GM23338 (cell line): ENCODE results near the gene FRMD4A. TPM values are rescaled to one million over a fixed set of nuclear protein-coding genes. Genes with fewer than 3 reads are reported as not detected.

Experiments
- ATAC-seq: fragments of 200-7000 bp; cut with Tn5 transposase; 3 replicates; pipeline ENCODE4 v1.9.1; 2020
- DNase-seq: peaks from one replicate; pipeline ENCODE4 v3.0.0-alpha.2; 2015; ENCODE audit warnings: low spot score
- H2AFZ ChIP-seq: fragments of 200-600 bp; sonication (generic); 2 replicates; pipeline ENCODE4 v1.8.0; 2016; ENCODE audit warnings: antibody characterized with exemption, mild to moderate bottlenecking, moderate library complexity
- H3F3A ChIP-seq: fragments of 200-600 bp; sonication (generic); replicated peaks from 2 replicates; pipeline ENCODE4 v1.8.0; 2017; ENCODE audit warnings: antibody characterized with exemption, mixed run types, low read depth
- H3K27ac ChIP-seq: fragments of 200-600 bp; sonication (generic); 2 replicates; pipeline ENCODE4 v1.6.1; 2016; ENCODE audit warnings: low read depth
- H3K27me3 ChIP-seq: fragments of 200-600 bp; sonication (generic); 2 replicates; pipeline ENCODE4 v1.8.0; 2016; ENCODE audit warnings: mild to moderate bottlenecking, mixed run types, moderate library complexity; ENCODE audit not compliant: insufficient read depth
- H3K36me3 ChIP-seq: fragments of 200-600 bp; sonication (generic); 2 replicates; pipeline ENCODE4 v1.8.0; 2016; ENCODE audit warnings: mild to moderate bottlenecking; ENCODE audit not compliant: insufficient read depth
- H3K4me1 ChIP-seq: fragments of 200-600 bp; sonication (generic); 2 replicates; pipeline ENCODE4 v1.8.0; 2016; ENCODE audit warnings: mild to moderate bottlenecking, moderate library complexity; ENCODE audit not compliant: insufficient read depth
- H3K4me2 ChIP-seq: fragments of 200-600 bp; sonication (generic); 2 replicates; pipeline ENCODE4 v1.7.1; 2017; ENCODE audit warnings: mixed run types
- H3K4me3 ChIP-seq: fragments of 200-600 bp; sonication (generic); 2 replicates; pipeline ENCODE4 v1.6.1; 2016; ENCODE audit warnings: mixed run types
- H3K79me2 ChIP-seq: fragments of 200-600 bp; sonication (generic); replicated peaks from 2 replicates; pipeline ENCODE4 v1.8.0; 2017; ENCODE audit warnings: mild to moderate bottlenecking; ENCODE audit not compliant: insufficient read depth
- H3K9me2 ChIP-seq: fragments of 200-600 bp; sonication (generic); 2 replicates; pipeline ENCODE4 v1.8.0; 2017; ENCODE audit not compliant: insufficient read depth
- H4K20me1 ChIP-seq: fragments of 200-600 bp; sonication (generic); replicated peaks from 2 replicates; pipeline ENCODE4 v1.8.0; 2017; ENCODE audit warnings: mild to moderate bottlenecking; ENCODE audit not compliant: insufficient read depth
- H3K27ac Mint-ChIP-seq: 2 replicates; pipeline ENCODE4 v1.8.0; 2020; ENCODE audit warnings: inconsistent platforms, mild to moderate bottlenecking, moderate library complexity, mixed read lengths
- H3K27me3 Mint-ChIP-seq: 3 replicates; pipeline ENCODE4 v1.8.0; 2022; ENCODE audit warnings: low read depth, mild to moderate bottlenecking, moderate library complexity, mixed read lengths, inconsistent platforms; ENCODE audit not compliant: insufficient read depth, poor library complexity
- H3K36me3 Mint-ChIP-seq: 3 replicates; pipeline ENCODE4 v1.8.0; 2021; ENCODE audit warnings: low read depth, mild to moderate bottlenecking, inconsistent platforms, moderate library complexity, mixed read lengths
- H3K4me1 Mint-ChIP-seq: 3 replicates; pipeline ENCODE4 v1.8.0; 2020; ENCODE audit warnings: mild to moderate bottlenecking, inconsistent platforms, mixed read lengths
- H3K4me3 Mint-ChIP-seq: 3 replicates; pipeline ENCODE4 v1.8.0; 2021; ENCODE audit warnings: moderate library complexity, mild to moderate bottlenecking, inconsistent platforms, mixed read lengths
- H3K9me3 Mint-ChIP-seq: 3 replicates; pipeline ENCODE4 v1.8.0; 2020; ENCODE audit warnings: moderate library complexity, mild to moderate bottlenecking, inconsistent platforms, mixed read lengths
- EZH2 ChIP-seq: fragments of 200-600 bp; sonication (generic); IDR thresholded peaks from one replicate; pipeline ENCODE4 v1.8.0; 2017; ENCODE audit warnings: antibody characterized with exemption, mild to moderate bottlenecking, low read depth; ENCODE audit not compliant: unreplicated experiment
- JUNB ChIP-seq: IDR thresholded peaks from one replicate; pipeline ENCODE4 v1.6.1; 2016; ENCODE audit warnings: antibody characterized with exemption; ENCODE audit not compliant: unreplicated experiment
- NANOG ChIP-seq: IDR thresholded peaks from 2 replicates; pipeline ENCODE4 v1.6.1; 2016; ENCODE audit warnings: antibody characterized with exemption, borderline replicate concordance
- POLR2AphosphoS5 ChIP-seq: IDR thresholded peaks from 2 replicates; pipeline ENCODE4 v1.6.1; 2016; ENCODE audit warnings: antibody characterized with exemption, low read depth
- ZNF114 ChIP-seq: fragments of 250-450 bp; sonication (Bioruptor Pico); IDR thresholded peaks from 2 replicates; pipeline ENCODE4 v1.5.0; 2020; ENCODE audit warnings: mild to moderate bottlenecking, moderate library complexity
- polyA plus RNA-seq: library from polyadenylated mRNA; unstranded; fragments of >200 nt; fragmentation: Nextera tagmentation; extraction: Ambion mirVana; gene quantifications from 2 replicates; pipeline ENCODE4 v1.2.1, GENCODE V29; 2016
- total RNA-seq: library from RNA; depleted of rRNA; stranded (reverse); fragments of >200 nt; shearing (Covaris generic); gene quantifications from 2 replicates; pipeline ENCODE4 v1.2.3, GENCODE V29; 2014
- TF ChIP-seq, protein P1 (sequence below): IDR thresholded peaks from one replicate; pipeline ENCODE4 v1.6.1; 2018; ENCODE audit warnings: antibody characterized with exemption; ENCODE audit not compliant: unreplicated experiment
- TF ChIP-seq, protein P2 (sequence below): fragments of 250-450 bp; sonication (Bioruptor Pico); IDR thresholded peaks from 2 replicates; pipeline ENCODE4 v1.5.0; 2020; ENCODE audit warnings: mild to moderate bottlenecking, moderate library complexity

Gene FRMD4A
- total and polyA plus RNA-seq, 2 experiments from 2014 or later, result 14.0 to 20.1 TPM

DNA sequence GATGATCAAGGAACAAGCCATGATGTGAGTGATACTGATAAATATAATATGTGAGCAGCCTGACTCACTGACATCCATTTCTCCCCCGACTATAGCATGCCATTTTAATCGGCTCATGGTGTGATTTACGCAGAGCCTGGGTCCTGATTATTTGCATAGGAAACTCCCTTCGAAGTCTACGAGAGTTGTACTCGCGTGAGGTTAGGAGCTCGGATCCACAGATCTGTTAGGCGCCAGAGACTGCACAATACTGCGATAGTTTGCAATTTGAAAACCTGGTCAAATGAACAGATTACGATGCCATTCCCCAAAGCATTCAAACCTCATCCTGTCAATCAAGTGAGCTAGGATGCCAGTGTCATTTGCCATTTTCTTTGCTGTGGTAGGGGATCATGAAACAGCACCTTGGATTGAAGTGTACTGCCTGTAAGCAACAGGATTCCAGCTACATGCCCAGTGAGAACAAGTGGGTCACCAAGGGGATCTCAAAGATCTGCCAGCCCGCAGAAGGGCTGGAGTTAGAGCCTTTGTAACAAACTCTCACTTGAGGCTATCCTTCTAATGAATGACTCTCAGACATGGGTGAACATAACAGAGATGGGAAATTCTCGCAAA is 158.3 kb downstream of the FRMD4A start (continued):
- TF ChIP-seq JUNB (no peak), EZH2 (no peak), ZNF114 (CRISPR knock-in tag) (no peak), NANOG (no peak)

DNA sequence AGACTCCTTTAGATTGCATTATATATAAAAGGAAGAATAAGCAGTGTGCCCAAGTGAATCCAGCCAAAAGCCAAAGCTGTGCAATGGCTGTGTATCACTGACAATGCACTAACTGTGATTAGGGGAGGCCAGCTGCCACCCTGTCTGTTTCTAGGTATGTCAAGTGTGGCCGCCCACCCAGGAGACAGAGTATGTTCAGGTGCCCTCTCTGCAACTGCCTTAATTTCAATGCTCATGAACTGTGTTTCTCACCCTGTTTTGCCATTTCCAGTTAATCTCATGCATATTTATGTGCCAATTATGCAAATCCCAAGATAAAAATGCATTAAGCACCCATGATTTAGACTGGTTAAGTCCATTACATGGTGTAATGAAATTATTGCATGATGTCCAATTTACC is 159.4 kb downstream of the FRMD4A start:
- H3K27ac Mint-ChIP-seq, result no peak overlapping the region
- H3F3A ChIP-seq, result 0 out of 2 replicates have a peak, but pooled peaks cover 3% of the 10 kb centered on the region
- H3K27me3 Mint-ChIP-seq, result peaks cover 13% of the 10 kb centered on the region
- ATAC-seq, result no peak
- H3K4me2 ChIP-seq, result no peak overlapping the region
- H3K27ac ChIP-seq, result no peak overlapping the region
- peaks cover 23% of the 10 kb centered on the region for H3K4me1 Mint-ChIP-seq
- no peak for TF ChIP-seq POLR2AphosphoS5
- TF ChIP-seq, protein P1, sequence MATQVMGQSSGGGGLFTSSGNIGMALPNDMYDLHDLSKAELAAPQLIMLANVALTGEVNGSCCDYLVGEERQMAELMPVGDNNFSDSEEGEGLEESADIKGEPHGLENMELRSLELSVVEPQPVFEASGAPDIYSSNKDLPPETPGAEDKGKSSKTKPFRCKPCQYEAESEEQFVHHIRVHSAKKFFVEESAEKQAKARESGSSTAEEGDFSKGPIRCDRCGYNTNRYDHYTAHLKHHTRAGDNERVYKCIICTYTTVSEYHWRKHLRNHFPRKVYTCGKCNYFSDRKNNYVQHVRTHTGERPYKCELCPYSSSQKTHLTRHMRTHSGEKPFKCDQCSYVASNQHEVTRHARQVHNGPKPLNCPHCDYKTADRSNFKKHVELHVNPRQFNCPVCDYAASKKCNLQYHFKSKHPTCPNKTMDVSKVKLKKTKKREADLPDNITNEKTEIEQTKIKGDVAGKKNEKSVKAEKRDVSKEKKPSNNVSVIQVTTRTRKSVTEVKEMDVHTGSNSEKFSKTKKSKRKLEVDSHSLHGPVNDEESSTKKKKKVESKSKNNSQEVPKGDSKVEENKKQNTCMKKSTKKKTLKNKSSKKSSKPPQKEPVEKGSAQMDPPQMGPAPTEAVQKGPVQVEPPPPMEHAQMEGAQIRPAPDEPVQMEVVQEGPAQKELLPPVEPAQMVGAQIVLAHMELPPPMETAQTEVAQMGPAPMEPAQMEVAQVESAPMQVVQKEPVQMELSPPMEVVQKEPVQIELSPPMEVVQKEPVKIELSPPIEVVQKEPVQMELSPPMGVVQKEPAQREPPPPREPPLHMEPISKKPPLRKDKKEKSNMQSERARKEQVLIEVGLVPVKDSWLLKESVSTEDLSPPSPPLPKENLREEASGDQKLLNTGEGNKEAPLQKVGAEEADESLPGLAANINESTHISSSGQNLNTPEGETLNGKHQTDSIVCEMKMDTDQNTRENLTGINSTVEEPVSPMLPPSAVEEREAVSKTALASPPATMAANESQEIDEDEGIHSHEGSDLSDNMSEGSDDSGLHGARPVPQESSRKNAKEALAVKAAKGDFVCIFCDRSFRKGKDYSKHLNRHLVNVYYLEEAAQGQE, result no peak
- TF ChIP-seq, protein P2, sequence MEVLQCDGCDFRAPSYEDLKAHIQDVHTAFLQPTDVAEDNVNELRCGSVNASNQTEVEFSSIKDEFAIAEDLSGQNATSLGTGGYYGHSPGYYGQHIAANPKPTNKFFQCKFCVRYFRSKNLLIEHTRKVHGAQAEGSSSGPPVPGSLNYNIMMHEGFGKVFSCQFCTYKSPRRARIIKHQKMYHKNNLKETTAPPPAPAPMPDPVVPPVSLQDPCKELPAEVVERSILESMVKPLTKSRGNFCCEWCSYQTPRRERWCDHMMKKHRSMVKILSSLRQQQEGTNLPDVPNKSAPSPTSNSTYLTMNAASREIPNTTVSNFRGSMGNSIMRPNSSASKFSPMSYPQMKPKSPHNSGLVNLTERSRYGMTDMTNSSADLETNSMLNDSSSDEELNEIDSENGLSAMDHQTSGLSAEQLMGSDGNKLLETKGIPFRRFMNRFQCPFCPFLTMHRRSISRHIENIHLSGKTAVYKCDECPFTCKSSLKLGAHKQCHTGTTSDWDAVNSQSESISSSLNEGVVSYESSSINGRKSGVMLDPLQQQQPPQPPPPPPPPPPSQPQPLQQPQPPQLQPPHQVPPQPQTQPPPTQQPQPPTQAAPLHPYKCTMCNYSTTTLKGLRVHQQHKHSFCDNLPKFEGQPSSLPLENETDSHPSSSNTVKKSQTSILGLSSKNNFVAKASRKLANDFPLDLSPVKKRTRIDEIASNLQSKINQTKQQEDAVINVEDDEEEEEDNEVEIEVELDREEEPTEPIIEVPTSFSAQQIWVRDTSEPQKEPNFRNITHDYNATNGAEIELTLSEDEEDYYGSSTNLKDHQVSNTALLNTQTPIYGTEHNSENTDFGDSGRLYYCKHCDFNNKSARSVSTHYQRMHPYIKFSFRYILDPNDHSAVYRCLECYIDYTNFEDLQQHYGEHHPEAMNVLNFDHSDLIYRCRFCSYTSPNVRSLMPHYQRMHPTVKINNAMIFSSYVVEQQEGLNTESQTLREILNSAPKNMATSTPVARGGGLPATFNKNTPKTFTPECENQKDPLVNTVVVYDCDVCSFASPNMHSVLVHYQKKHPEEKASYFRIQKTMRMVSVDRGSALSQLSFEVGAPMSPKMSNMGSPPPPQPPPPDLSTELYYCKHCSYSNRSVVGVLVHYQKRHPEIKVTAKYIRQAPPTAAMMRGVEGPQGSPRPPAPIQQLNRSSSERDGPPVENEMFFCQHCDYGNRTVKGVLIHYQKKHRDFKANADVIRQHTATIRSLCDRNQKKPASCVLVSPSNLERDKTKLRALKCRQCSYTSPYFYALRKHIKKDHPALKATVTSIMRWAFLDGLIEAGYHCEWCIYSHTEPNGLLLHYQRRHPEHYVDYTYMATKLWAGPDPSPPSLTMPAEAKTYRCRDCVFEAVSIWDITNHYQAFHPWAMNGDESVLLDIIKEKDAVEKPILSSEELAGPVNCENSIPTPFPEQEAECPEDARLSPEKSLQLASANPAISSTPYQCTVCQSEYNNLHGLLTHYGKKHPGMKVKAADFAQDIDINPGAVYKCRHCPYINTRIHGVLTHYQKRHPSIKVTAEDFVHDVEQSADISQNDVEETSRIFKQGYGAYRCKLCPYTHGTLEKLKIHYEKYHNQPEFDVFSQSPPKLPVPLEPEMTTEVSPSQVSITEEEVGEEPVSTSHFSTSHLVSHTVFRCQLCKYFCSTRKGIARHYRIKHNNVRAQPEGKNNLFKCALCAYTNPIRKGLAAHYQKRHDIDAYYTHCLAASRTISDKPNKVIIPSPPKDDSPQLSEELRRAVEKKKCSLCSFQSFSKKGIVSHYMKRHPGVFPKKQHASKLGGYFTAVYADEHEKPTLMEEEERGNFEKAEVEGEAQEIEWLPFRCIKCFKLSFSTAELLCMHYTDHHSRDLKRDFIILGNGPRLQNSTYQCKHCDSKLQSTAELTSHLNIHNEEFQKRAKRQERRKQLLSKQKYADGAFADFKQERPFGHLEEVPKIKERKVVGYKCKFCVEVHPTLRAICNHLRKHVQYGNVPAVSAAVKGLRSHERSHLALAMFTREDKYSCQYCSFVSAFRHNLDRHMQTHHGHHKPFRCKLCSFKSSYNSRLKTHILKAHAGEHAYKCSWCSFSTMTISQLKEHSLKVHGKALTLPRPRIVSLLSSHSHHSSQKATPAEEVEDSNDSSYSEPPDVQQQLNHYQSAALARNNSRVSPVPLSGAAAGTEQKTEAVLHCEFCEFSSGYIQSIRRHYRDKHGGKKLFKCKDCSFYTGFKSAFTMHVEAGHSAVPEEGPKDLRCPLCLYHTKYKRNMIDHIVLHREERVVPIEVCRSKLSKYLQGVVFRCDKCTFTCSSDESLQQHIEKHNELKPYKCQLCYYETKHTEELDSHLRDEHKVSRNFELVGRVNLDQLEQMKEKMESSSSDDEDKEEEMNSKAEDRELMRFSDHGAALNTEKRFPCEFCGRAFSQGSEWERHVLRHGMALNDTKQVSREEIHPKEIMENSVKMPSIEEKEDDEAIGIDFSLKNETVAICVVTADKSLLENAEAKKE (CRISPR knock-in tag), result no peak
- no peaks in the 10 kb centered on the region for H4K20me1 ChIP-seq
- H3K27me3 ChIP-seq, result peaks cover 15% of the 10 kb centered on the region
- no peaks in the 10 kb centered on the region for H3K36me3 ChIP-seq
- H3K9me2 ChIP-seq, result no peaks in the 10 kb centered on the region
- H3K4me1 ChIP-seq, result peaks cover 20% of the 10 kb centered on the region
- H3K36me3 Mint-ChIP-seq, result no peaks in the 10 kb centered on the region
- no peak overlapping the region for H3K4me3 Mint-ChIP-seq
- H3K4me3 ChIP-seq, result no peak overlapping the region
- H2AFZ ChIP-seq, result no peak overlapping the region
- H3K9me3 Mint-ChIP-seq, result no peaks in the 10 kb centered on the region
- DNase-seq, result no peak
- no peaks in the 10 kb centered on the region for H3K79me2 ChIP-seq
